Brain microvascular endothelial cell (primary cell): ENCODE data around the gene ZNF518A.

ENCODE experiments used
- DNase-seq: peaks from one replicate; pipeline ENCODE4 v3.0.0-alpha.2; 2020
- H3K27ac ChIP-seq: fragments of 250-450 bp; sonication (Bioruptor Pico); 2 replicates; pipeline ENCODE4 v1.5.1; 2020; ENCODE audit warnings: mild to moderate bottlenecking, moderate library complexity
- H3K27me3 ChIP-seq: fragments of 250-450 bp; sonication (Bioruptor Pico); replicated peaks from 2 replicates; pipeline ENCODE4 v1.5.1; 2020; ENCODE audit warnings: mild to moderate bottlenecking
- H3K36me3 ChIP-seq: fragments of 250-450 bp; sonication (Bioruptor Pico); replicated peaks from 2 replicates; pipeline ENCODE4 v1.5.1; 2020; ENCODE audit warnings: mild to moderate bottlenecking
- H3K4me3 ChIP-seq: 2 replicates; pipeline ENCODE4 v1.5.1; 2011; ENCODE audit warnings: low read depth, mild to moderate bottlenecking, control low read depth, low read length, moderate library complexity
- CTCF ChIP-seq: IDR thresholded peaks from 2 replicates; pipeline ENCODE4 v1.5.1; 2011; ENCODE audit warnings: low read depth, mild to moderate bottlenecking, moderate library complexity, low read length, control low read depth, inconsistent platforms; ENCODE audit errors: missing control alignments
- in situ Hi-C: cut with HindIII; loops from 2 replicates; pipeline ENCODE4 v1.10.0; 2017; ENCODE audit warnings: low sequenced_read_pairs, low pct_ligation_motif_present

ZNF518A gene

GRCh38 chr10:96097865-96098264 lies 32.2 kb upstream of the ZNF518A start:
- TF ChIP-seq CTCF = no peak
- in situ Hi-C loops = no loop called here
- no peak overlapping the region for H3K27ac ChIP-seq
- H3K36me3 ChIP-seq = no peaks in the 10 kb centered on the region
- no peak overlapping the region for H3K4me3 ChIP-seq
- no peak for DNase-seq
- H3K27me3 ChIP-seq = peaks cover 3% of the 10 kb centered on the region

- no peak overlapping the region for H3K27ac ChIP-seq
- no peaks in the 10 kb centered on the region for H3K36me3 ChIP-seq
- TF ChIP-seq CTCF = no peak
- no peak overlapping the region for H3K4me3 ChIP-seq
- in situ Hi-C loops = no loop called here
- peaks cover 4% of the 10 kb centered on the region for H3K27me3 ChIP-seq
- no peak for DNase-seq
Measured at GRCh38 chr10:96107623-96108038, 22.5 kb upstream of the ZNF518A start.

GRCh38 chr10:96112531-96112930 lies 17.6 kb upstream of the ZNF518A start:
- no peak for TF ChIP-seq CTCF
- Histone ChIP-seq H3K27me3 (peaks cover 4% of the 10 kb centered on the region), H3K27ac (no peak overlapping the region), H3K36me3 (no peaks in the 10 kb centered on the region), H3K4me3 (no peak overlapping the region)
- DNase-seq = no peak
- in situ Hi-C loops = no loop called here

GRCh38 chr10:96118604-96119450 lies 11.3 kb upstream of the ZNF518A start:
- no peaks in the 10 kb centered on the region for H3K36me3 ChIP-seq
- DNase-seq = no peak
- in situ Hi-C loops = no loop called here
- TF ChIP-seq CTCF = no peak
- H3K27me3 ChIP-seq = no peaks in the 10 kb centered on the region
- H3K4me3 ChIP-seq = no peak overlapping the region
- H3K27ac ChIP-seq = no peak overlapping the region

GRCh38 chr10:96122824-96123223 lies 7.3 kb upstream of the ZNF518A start:
- Histone ChIP-seq H3K36me3 (no peaks in the 10 kb centered on the region), H3K27ac (no peak overlapping the region), H3K4me3 (no peak overlapping the region), H3K27me3 (no peaks in the 10 kb centered on the region)
- no peak for DNase-seq
- no peak for TF ChIP-seq CTCF
- in situ Hi-C loops = no loop called here
